ENCODE data around the gene SH2D2A. TPM values are rescaled to one million over a fixed set of nuclear protein-coding genes. Genes with fewer than 3 reads are reported as not detected.

The SH2D2A gene
- total RNA-seq, result 94.7 and 96.1 TPM in 2 replicates

GRCh38 chr1:156816561-156817328 is at the start of gene SH2D2A:
Gene SH2D2A (minus strand): TSS chr1:156816848. CDS start chr1:156816708, 140 bp downstream.
- intact Hi-C loops (cut with micrococcal nuclease), result loop anchor here (1.0 to 2.0 kb wide), 7 partner anchors 16 to 322 kb away; partner anchors contain the start of genes ETV3, HDGF, ISG20L2 and METTL25B

GRCh38 chr1:156865865-156866248 is 49.2 kb upstream of the SH2D2A start:
- intact Hi-C loops (cut with micrococcal nuclease), result no loop called here

- intact Hi-C loops (cut with micrococcal nuclease), result no loop called here
Measured at GRCh38 chr1:156865258-156865657, 48.6 kb upstream of the SH2D2A start.

GRCh38 chr1:156864796-156865195 is 48.1 kb upstream of the SH2D2A start:
- intact Hi-C loops (cut with micrococcal nuclease), result no loop called here

GRCh38 chr1:156863631-156864030 is 47.0 kb upstream of the SH2D2A start:
- intact Hi-C loops (cut with micrococcal nuclease), result no loop called here

GRCh38 chr1:156862997-156863599 is 46.5 kb upstream of the SH2D2A start:
- intact Hi-C loops (cut with micrococcal nuclease), result no loop called here

GRCh38 chr1:156862584-156862983 is 45.9 kb upstream of the SH2D2A start:
- intact Hi-C loops (cut with micrococcal nuclease), result no loop called here

- intact Hi-C loops (cut with micrococcal nuclease), result loop anchor here (1.0 kb wide), 4 partner anchors 31 to 135 kb away; partner anchors contain the start of gene SH2D2A
Measured at GRCh38 chr1:156860628-156861423, 44.2 kb upstream of the SH2D2A start, which contains the start of gene NTRK1. Gene NTRK1 (plus strand): TSS chr1:156860865. CDS start chr1:156860935, 70 bp downstream.

GRCh38 chr1:156860113-156860627 is 43.5 kb upstream of the SH2D2A start:
- intact Hi-C loops (cut with micrococcal nuclease), result loop anchor here (1.0 kb wide), 4 partner anchors 32 to 134 kb away; partner anchors contain the start of gene SH2D2A

- intact Hi-C loops (cut with micrococcal nuclease), result loop anchor here (1.0 kb wide), 4 partner anchors 33 to 133 kb away; partner anchors contain the start of gene SH2D2A
Measured at GRCh38 chr1:156859523-156860112, 43.0 kb upstream of the SH2D2A start.

- intact Hi-C loops (cut with micrococcal nuclease), result no loop called here
Measured at GRCh38 chr1:156858959-156859522, 42.4 kb upstream of the SH2D2A start, which contains the start of gene INSRR. Gene INSRR (minus strand): TSS chr1:156859117. CDS start chr1:156858621, 496 bp downstream.

GRCh38 chr1:156858555-156858956 is 41.9 kb upstream of the SH2D2A start:
- intact Hi-C loops (cut with micrococcal nuclease), result no loop called here

GRCh38 chr1:156857532-156857931 is 40.9 kb upstream of the SH2D2A start:
- intact Hi-C loops (cut with micrococcal nuclease), result no loop called here

GRCh38 chr1:156856282-156856785 is 39.7 kb upstream of the SH2D2A start:
- intact Hi-C loops (cut with micrococcal nuclease), result no loop called here

- intact Hi-C loops (cut with micrococcal nuclease), result no loop called here
Measured at GRCh38 chr1:156854634-156855033, 38.0 kb upstream of the SH2D2A start.

- intact Hi-C loops (cut with micrococcal nuclease), result no loop called here
Measured at GRCh38 chr1:156853761-156854160, 37.1 kb upstream of the SH2D2A start.

GRCh38 chr1:156852418-156852874 is 35.8 kb upstream of the SH2D2A start:
- intact Hi-C loops (cut with micrococcal nuclease), result no loop called here

- intact Hi-C loops (cut with micrococcal nuclease), result no loop called here
Measured at GRCh38 chr1:156851779-156852417, 35.2 kb upstream of the SH2D2A start.

- intact Hi-C loops (cut with micrococcal nuclease), result no loop called here
Measured at GRCh38 chr1:156849151-156849496, 32.5 kb upstream of the SH2D2A start.
